Kasumi-1 (cell line): Measurements from ENCODE around the gene TM4SF5.
A peak's percentile ranks its signal among the peaks of the same experiment; 100 is the strongest.
"Not testable (repeated sequence)": the region's sequence is repeated elsewhere in the genome, so short reads cannot be mapped to it uniquely, and the experiment has no call there.

ENCODE experiments used
- DNase-seq, 2 experiments: peaks; one replicate each; lab custom pipeline; 2025; lab: John Stamatoyannopoulos, UW

TM4SF5 gene

GRCh38 chr17:4789951-4790704 is 18.4 kb downstream of the TM4SF5 start:
- DNase-seq: peak; percentile 40 to 41

- no peak for DNase-seq
These were observed 19.0 kb downstream of the TM4SF5 start for GRCh38 chr17:4790705-4791088.

GRCh38 chr17:4795168-4795567 is 23.5 kb downstream of the TM4SF5 start:
- DNase-seq: no peak

GRCh38 chr17:4796552-4796920 is 24.9 kb downstream of the TM4SF5 start:
- peak in 1 of 2 experiments; percentile 3 for DNase-seq

- DNase-seq: no peak
These were observed 28.9 kb downstream of the TM4SF5 start for GRCh38 chr17:4800462-4801196.

- no peak for DNase-seq
These were observed 30.5 kb downstream of the TM4SF5 start, which contains the start of gene C17orf114 for GRCh38 chr17:4802228-4802627. C17orf114 (minus strand) TSS chr17:4802328.

- DNase-seq: peak in 1 of 2 experiments; percentile 2
These were observed 34.7 kb downstream of the TM4SF5 start for GRCh38 chr17:4806456-4806776.

GRCh38 chr17:4806777-4807604 is 35.3 kb downstream of the TM4SF5 start, which contains the start of gene PLD2:
PLD2 (plus strand) TSS chr17:4807152; CDS start chr17:4807773, 621 bp downstream.
- DNase-seq: peak; percentile 31 to 39

GRCh38 chr17:4807605-4808377 is 36.1 kb downstream of the TM4SF5 start:
- DNase-seq: no peak

- no peak for DNase-seq
These were observed 36.7 kb downstream of the TM4SF5 start for GRCh38 chr17:4808378-4808767.

- no peak for DNase-seq
These were observed 39.1 kb downstream of the TM4SF5 start for GRCh38 chr17:4810696-4811290.

GRCh38 chr17:4811471-4811870 is 39.8 kb downstream of the TM4SF5 start:
- DNase-seq: no peak

GRCh38 chr17:4812690-4813089 is 41.0 kb downstream of the TM4SF5 start:
- DNase-seq: no peak

GRCh38 chr17:4815043-4815675 is 43.5 kb downstream of the TM4SF5 start:
- peak in 1 of 2 experiments; percentile 1 for DNase-seq

GRCh38 chr17:4816826-4817225 is 45.1 kb downstream of the TM4SF5 start:
- no peak for DNase-seq

GRCh38 chr17:4818276-4818675 is 46.6 kb downstream of the TM4SF5 start:
- DNase-seq: no peak

- no peak for DNase-seq
These were observed 51.1 kb downstream of the TM4SF5 start for GRCh38 chr17:4822835-4823234.

GRCh38 chr17:4823373-4824089 is 51.8 kb downstream of the TM4SF5 start:
- no peak for DNase-seq

- DNase-seq: no peak
These were observed 55.7 kb downstream of the TM4SF5 start for GRCh38 chr17:4827399-4827798.

GRCh38 chr17:4832829-4833177 is 61.1 kb downstream of the TM4SF5 start:
- DNase-seq: not testable (repeated sequence)
